ENCODE results near the gene UGT2B15.
"Not testable (repeated sequence)": the region's sequence is repeated elsewhere in the genome, so short reads cannot be mapped to it uniquely, and the experiment has no call there.

Gene UGT2B15

DNA sequence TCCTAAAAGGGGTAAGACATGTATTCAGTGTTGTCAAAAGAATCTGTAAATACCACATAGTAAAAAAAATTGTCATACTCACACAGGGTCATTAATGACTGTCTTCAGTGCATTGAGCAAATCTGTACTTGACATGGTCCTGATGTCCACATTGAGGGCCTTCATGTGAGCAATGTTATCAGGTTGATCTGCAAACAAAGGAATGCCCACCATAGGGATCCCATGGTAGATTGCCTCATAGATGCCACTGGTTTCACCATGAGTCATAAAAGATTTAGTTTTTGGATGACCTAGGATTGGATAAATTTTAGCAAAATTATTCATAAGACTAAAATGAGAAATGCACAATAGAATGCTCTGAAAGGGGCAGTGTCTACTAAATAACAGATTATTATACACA is 38.1 kb upstream of the UGT2B15 start:
- Mint-ChIP-seq H3K4me1 (no peaks in the 10 kb centered on the region), H3K4me3 (no peak overlapping the region), H3K27ac (no peak overlapping the region), H3K27me3 (ENCODE audit: low read depth) (no peaks in the 10 kb centered on the region), H3K9me3 (no peaks in the 10 kb centered on the region), H3K36me3 (ENCODE audit: low read depth) (no peaks in the 10 kb centered on the region)
- TF ChIP-seq CTCF (IDR thresholded peaks at IDR 0.05; ENCODE audit: unreplicated experiment in 3 of 3): no peak

GRCh38 chr4:68703168-68703567 is 32.7 kb upstream of the UGT2B15 start:
- not testable (repeated sequence) for H3K9me3 Mint-ChIP-seq

DNA sequence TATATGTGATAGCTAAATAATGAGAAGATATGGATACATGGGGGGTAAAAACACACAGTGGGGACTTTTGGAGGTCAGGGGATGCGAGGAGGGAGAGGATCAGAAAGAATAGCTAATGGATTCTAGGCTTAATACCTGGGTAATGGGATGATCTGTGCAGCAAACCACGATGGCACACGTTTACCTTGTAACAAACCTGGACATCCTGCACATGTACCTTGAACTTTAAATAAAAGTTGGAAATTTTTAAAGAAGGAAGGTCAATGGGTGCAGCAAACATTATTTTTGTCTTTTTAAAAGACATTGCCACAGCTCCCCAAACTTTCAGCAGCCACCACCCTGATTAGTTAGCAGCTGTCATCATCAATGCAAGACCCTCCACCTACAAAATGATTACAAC is 29.7 kb upstream of the UGT2B15 start:
- peaks cover 2% of the 10 kb centered on the region for H3K9me3 Mint-ChIP-seq
- H3K4me3 Mint-ChIP-seq: no peak overlapping the region
- no peaks in the 10 kb centered on the region for H3K36me3 Mint-ChIP-seq (ENCODE audit: low read depth)
- H3K27me3 Mint-ChIP-seq (ENCODE audit: low read depth): no peaks in the 10 kb centered on the region
- no peaks in the 10 kb centered on the region for H3K4me1 Mint-ChIP-seq
- H3K27ac Mint-ChIP-seq: no peak overlapping the region
- TF ChIP-seq CTCF (IDR thresholded peaks at IDR 0.05; ENCODE audit: unreplicated experiment in 3 of 3): no peak

More at GRCh38 chr4:68703168-68703567, 32.7 kb upstream of the UGT2B15 start:
- not testable (repeated sequence) for H3K27me3 Mint-ChIP-seq (ENCODE audit: low read depth); H3K4me1 Mint-ChIP-seq; H3K4me3 Mint-ChIP-seq; H3K27ac Mint-ChIP-seq; H3K36me3 Mint-ChIP-seq (ENCODE audit: low read depth)

GRCh38 chr4:68693325-68694075 is 23.0 kb upstream of the UGT2B15 start:
- no peaks in the 10 kb centered on the region for H3K27me3 Mint-ChIP-seq (ENCODE audit: low read depth)

DNA sequence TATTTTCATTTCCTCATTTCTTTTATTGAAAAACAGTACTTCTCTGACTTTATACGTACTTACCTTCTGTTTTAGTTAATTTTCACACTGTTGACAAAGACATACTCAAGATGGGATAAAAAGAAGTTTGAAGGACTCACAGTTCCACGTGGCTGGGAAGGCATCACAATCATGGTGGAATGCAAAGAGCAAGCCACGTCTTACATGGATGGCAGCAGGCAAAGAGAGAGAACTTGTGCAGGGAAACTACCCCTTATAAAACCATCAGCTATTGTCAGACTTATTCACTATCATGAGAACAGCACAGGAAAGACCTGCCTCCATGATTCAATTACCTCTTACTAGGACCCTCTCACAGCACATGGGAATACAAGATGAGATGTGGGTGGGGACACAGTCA is 20.7 kb upstream of the UGT2B15 start:
- Mint-ChIP-seq H3K27ac (no peak overlapping the region), H3K36me3 (ENCODE audit: low read depth) (no peaks in the 10 kb centered on the region), H3K9me3 (peaks cover 7% of the 10 kb centered on the region), H3K4me1 (no peaks in the 10 kb centered on the region), H3K27me3 (ENCODE audit: low read depth) (no peaks in the 10 kb centered on the region), H3K4me3 (no peak overlapping the region)
- TF ChIP-seq CTCF (IDR thresholded peaks at IDR 0.05; ENCODE audit: unreplicated experiment in 3 of 3): no peak

More at GRCh38 chr4:68693325-68694075, 23.0 kb upstream of the UGT2B15 start:
- H3K4me3 Mint-ChIP-seq: no peak overlapping the region
- TF ChIP-seq CTCF (IDR thresholded peaks at IDR 0.05; ENCODE audit: unreplicated experiment in 3 of 3): no peak
- H3K36me3 Mint-ChIP-seq (ENCODE audit: low read depth): no peaks in the 10 kb centered on the region
- peaks cover 7% of the 10 kb centered on the region for H3K9me3 Mint-ChIP-seq
- H3K27ac Mint-ChIP-seq: no peak overlapping the region
- H3K4me1 Mint-ChIP-seq: no peaks in the 10 kb centered on the region

DNA sequence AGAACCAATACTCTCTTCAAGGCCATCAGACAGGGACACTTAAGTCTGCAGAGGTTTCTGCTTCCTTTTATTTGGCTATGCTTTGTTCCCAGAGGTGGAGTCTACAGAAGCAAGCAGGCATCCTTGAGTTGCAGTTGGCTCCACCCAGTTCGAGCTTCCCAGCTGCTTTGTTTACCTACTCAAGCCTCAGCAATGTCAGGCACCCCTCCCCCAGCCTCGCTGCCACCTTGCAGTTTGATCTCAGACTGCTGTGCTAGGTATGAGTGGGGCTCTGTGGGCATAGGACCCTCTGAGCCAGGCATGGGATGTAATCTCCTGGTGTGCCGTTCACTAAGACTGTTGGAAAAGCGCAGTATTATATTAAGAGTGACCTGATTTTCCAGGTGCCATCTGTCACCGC is 12.6 kb upstream of the UGT2B15 start:
- Mint-ChIP-seq H3K27me3 (ENCODE audit: low read depth) (no peaks in the 10 kb centered on the region), H3K4me3 (no peak overlapping the region), H3K36me3 (ENCODE audit: low read depth) (no peaks in the 10 kb centered on the region), H3K9me3 (peaks cover 16% of the 10 kb centered on the region), H3K27ac (no peak overlapping the region), H3K4me1 (no peaks in the 10 kb centered on the region)
- no peak for TF ChIP-seq CTCF (IDR thresholded peaks at IDR 0.05; ENCODE audit: unreplicated experiment in 3 of 3)

DNA sequence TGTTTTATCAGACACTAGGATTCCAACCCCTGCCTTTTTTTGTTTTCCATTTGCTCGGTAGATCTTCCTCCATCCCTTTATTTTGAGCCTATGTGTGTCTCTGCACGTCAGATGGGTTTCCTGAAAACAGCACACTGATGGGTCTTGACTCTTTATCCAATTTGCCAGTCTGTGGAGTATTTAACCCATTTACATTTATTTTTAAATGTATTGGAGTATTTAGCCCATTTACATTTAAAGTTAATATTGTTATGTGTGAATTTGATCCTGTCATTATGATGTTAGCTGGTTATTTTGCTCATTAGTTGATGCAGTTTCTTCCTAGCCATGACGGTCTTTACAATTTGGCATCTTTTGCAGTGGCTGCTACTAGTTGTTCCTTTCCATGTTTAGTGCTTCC is 10.8 kb upstream of the UGT2B15 start:
- not testable (repeated sequence) for H3K4me3 Mint-ChIP-seq; H3K27me3 Mint-ChIP-seq (ENCODE audit: low read depth)
- H3K9me3 Mint-ChIP-seq: peaks cover 16% of the 10 kb centered on the region

More for the DNA sequence above, 10.8 kb upstream of the UGT2B15 start:
- not testable (repeated sequence) for H3K36me3 Mint-ChIP-seq (ENCODE audit: low read depth); H3K27ac Mint-ChIP-seq; H3K4me1 Mint-ChIP-seq
